Fibroblast of lung (primary cell): ENCODE measurements around the gene ATL1.

Source experiments
- CTCF ChIP-seq, 2 donors: IDR thresholded peaks in 1 of 2; conservative IDR thresholded peaks in 1 of 2; 1 replicate in 1 of 2; 2 replicates in 1 of 2; pipeline ENCODE4 v1.5.1; 2011 to 2012; ENCODE audit warnings: low read length in 2 of 2, control low read depth in 1 of 2, inconsistent platforms in 1 of 2, low read depth in 1 of 2, mild to moderate bottlenecking in 1 of 2
- EZH2 ChIP-seq: IDR thresholded peaks from 2 replicates; pipeline ENCODE4 v1.5.1; 2012; ENCODE audit warnings: low read length, control low read depth, mild to moderate bottlenecking; ENCODE audit errors: missing control alignments

- TF ChIP-seq EZH2 = no peak
- no peak for TF ChIP-seq CTCF (conservative IDR thresholded peaks at IDR 0.05 in 1 of 2, IDR thresholded peaks at IDR 0.05 in 1 of 2; ENCODE audit: low read depth in 1 of 2, low read length in 2 of 2)
Observed at GRCh38 chr14:50679674-50680073, 119.7 kb downstream of the ATL1 start.
